Erythroblast (primary cell): Measurements from ENCODE around the gene TRPC4AP.
"Not testable (repeated sequence)": the region's sequence is repeated elsewhere in the genome, so short reads cannot be mapped to it uniquely, and the experiment has no call there.

Experiments used
- DNase-seq, 2 experiments: peaks; one replicate each; lab custom pipeline; 2025; lab: John Stamatoyannopoulos, UW
- GATA1 ChIP-seq: IDR thresholded peaks from 2 replicates; pipeline ENCODE4 v1.6.1; 2011; ENCODE audit warnings: low read depth, mild to moderate bottlenecking, control low read depth, low read length, moderate library complexity
- POLR2A ChIP-seq: IDR thresholded peaks from 2 replicates; pipeline ENCODE4 v1.6.1; 2011; ENCODE audit warnings: mild to moderate bottlenecking, low read length

TRPC4AP gene

DNA sequence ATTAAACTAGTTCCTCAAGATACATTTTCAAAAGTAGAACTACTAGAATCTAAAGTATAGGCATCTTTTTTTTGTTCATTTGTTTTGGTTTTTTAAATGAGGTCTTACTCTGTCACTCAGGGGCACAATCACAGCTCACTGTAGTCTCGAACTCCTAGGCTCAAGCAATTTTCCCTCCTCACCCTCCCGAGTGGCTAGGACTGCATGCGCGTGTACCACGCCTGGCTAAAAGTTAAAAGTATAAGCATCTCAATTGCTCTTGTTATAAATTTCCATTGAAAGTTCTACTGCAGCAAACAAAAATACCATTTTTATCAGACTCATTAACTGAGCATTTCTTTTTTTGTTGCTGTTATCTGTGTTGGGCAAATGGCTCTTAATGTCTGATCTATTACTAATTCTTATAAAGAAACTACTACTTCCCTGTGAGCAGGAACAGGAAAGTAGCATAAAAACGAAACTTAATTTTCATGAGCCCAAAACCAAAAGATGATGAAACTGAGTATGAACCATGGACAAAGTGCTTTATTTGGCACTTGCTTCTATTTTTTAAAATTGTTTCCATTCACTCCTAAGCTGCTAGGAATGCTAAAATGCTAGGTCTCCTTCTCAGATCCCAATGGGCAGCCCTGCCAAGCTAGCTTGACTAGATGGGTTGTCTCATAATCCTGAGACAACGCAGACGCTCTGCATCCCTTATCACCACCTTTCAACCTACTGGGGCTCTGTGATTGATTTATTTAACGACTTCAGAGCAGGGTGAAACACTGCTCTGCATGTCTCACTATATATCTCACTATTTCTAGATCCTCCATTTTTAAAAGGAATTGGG is 36.9 kb downstream of the TRPC4AP start:
- DNase-seq: no peak
- no peak for TF ChIP-seq POLR2A
- no peak for TF ChIP-seq GATA1

DNA sequence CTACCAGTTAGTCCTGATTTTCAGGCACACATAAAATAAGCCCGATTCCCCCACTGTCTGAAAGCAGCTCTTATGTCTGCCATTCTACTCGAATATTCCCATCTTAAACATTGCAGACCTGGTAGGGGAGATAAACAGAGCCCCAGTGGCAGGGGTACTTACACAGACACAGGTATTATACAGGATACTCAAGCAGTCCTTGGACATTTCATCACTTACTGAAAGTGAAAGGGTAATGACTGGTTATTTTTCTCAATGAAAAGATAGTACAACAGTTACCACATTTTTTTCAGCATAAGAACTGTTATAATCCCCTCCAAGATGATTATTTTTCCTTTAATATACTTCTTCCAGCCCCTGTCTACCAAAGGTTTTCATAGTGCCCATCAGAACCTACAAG is 37.8 kb downstream of the TRPC4AP start:
- TF ChIP-seq POLR2A (no peak), GATA1 (no peak)
- no peak for DNase-seq

DNA sequence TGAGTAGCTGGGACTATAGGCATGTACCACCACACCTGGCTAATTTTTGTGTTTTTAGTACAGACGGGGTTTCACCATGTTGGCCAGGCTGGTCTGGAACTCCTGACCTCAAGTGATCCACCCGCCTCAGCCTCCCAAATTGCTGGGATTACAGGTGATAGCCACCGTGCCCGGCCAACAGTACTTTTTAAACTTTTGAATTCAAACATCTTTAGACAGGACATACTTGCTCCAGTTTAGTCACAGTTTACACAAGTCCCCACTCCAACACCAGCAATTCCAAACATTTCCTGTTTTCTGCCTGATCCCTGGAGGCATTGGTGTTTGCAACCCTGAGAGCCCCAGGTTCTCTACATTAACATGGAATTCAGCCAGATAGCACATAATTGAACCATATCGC is 40.0 kb downstream of the TRPC4AP start:
- not testable (repeated sequence) for DNase-seq

DNA sequence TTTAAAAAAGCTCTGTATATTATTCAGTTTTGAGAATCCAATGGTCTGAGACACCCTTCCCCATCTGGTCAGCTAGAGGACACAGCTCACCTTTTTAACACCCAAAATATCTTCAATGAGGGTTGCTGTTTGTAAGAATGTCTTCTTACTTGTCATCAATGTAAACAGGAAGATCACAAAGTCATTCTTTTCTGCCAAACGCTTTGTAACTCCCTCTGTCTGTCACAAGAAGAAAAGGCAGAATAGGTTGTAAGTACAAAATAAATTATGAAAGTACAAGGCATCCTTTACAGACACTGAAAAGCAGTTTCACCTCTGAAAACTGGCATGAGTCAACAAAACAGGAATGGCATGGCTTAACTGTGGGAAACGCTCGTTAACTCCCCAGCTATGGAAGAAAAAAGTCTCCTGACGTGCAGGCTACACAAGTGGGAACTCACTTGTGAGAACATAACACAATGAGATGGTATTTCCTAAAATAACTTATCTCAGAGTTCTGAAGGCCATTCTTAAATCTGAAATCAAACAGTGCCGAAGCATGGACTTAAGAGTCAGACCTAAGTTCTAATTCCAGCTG is 42.7 kb downstream of the TRPC4AP start:
- DNase-seq: no peak
- TF ChIP-seq POLR2A: no peak
- TF ChIP-seq GATA1: no peak

DNA sequence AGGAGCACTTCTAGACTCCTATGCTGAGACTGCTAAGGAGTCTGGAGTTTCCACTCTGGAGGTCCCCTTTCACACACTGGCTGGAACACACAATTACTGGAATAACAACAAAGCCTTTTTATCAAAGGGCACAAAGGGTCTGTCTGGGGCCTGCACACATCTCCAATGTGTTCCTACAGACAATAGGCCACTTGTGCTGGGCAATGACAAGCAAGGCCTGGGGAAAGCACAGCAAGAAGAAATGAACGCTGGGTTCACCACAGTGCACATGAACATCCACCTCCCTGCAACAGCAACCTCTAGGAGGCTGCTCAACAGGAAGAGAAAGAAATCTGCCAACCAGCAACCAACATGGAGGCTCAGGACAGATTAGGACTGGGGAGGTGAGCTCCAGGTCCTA is 43.9 kb downstream of the TRPC4AP start:
- DNase-seq: no peak
- TF ChIP-seq GATA1 (no peak), POLR2A (no peak)

DNA sequence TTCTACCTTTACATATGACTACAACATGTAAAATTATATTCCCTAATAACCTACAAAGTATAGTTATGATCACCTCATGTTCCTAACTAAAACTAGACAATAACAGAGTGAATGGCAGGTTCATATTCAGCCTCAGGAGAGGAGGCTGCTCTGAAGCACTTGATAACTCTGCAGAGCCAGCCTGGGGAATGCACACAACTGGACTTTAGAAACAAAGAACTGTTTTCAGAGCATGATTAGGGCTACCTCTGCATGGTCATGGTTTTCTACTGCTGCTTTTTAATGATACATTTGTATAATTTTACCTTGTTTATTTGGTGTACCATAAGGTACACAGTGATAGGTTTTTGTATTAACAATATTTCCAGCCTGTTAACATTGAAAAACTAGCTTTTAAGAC is 50.3 kb downstream of the TRPC4AP start:
- no peak for TF ChIP-seq GATA1
- no peak for TF ChIP-seq POLR2A
- no peak for DNase-seq

DNA sequence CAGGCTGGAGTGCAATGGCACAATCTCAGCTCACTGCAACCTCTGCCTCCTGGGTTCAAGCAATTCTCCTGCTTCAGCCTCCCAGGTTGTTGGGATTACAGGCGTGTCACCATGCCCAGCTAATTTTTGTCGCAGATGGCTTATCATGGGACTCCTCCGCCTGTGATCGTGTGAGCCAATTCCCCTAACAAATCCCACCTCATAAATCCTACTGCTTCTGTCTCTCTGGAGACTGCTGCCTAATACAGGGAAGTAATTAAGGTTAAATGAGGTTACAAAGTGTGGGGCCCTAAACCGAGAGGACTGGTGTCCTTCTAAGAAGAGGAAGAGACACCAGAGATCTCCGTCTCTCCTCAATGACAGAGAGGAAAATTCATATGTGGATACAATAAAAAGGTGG is 52.0 kb downstream of the TRPC4AP start:
- TF ChIP-seq POLR2A (no peak), GATA1 (no peak)
- no peak for DNase-seq

DNA sequence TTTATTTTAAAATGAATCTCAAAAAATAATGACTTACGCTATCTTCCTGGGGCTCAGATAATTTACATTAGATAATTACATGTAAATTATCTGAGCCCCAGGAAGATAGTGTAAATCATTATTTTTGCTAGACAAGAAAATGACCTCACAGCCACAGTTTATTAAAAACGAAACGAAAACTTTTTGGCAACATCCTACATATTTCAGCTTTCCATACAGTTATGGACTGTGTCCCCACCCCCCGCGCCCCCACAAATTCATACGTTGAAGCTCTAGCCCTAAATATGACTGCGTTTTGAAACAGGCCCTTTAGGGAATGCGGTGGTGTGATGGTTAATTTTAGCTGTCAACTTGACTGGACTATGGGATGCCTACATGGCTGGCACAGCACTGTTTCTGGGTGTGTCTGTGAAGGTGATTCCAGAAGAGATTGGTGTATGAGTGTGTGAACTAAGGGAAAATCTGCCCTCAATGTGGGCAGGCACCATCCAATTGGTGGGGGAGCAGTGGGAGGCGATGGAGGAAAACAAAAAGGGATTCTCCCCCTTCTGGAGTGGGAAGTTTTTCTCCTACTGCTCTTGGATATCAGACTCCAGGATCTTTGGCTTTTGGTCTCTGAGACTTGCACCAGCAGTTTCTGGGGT is 52.6 kb downstream of the TRPC4AP start:
- TF ChIP-seq GATA1: no peak
- no peak for TF ChIP-seq POLR2A
- DNase-seq: no peak

DNA sequence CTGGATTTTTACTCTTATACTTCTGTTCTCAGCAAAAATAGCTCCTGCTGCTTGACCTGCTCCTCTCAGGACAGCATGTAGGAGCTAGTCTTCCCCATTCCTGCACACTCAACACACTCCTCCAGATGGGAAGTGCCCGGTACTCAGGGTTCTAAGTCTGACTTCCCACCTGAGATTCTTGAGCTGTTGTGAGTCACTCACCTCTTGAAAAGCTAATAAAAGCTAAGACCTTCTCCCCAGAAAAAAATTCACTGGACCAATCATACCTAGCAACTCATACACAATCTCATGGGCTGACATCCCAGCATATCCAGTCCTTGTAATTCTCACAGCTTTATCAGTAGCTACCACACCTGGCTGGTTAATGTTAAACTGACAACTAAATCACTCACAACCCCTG is 53.5 kb downstream of the TRPC4AP start:
- TF ChIP-seq GATA1 (no peak), POLR2A (no peak)
- DNase-seq: no peak

DNA sequence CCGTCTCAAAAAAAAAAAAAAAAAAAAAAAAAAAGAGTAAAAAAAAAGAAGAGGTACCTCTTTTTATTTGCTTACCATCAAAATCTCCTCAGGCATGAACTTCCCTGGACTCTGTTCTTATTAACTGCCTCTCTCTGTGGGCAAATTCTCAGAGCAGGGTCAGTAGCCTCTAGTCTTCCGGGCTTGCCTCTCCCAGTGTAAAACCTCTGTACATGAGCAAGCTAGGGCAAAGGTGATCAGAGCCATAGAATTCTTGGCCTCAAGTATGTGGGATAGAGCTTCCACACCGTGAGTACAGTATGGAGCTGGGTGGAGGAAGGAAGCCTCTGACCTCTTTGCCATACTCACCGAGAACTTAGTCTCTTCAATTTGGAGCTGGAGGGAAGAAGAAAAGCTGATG is 58.5 kb downstream of the TRPC4AP start:
- TF ChIP-seq POLR2A: no peak
- TF ChIP-seq GATA1: no peak
- no peak for DNase-seq

DNA sequence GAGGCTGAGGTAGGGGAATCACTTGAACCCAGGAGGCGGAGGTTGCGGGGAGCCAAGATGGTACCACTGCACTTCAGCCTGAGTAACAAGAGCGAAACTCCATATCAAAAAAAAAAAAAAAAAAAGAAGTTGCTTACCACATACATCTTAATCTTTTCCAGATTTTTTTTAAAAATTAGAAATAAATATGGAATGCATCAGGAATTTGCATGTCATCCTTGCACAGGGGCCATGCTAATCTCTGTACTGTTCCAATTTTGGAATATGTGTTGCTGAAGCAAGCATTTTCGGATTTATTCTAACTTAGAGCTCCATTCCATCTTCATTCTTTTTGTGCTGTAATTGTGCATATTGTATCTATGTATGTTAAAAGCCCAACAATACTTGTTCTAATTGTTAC is 62.5 kb downstream of the TRPC4AP start:
- TF ChIP-seq POLR2A: no peak
- TF ChIP-seq GATA1: no peak
- no peak for DNase-seq

DNA sequence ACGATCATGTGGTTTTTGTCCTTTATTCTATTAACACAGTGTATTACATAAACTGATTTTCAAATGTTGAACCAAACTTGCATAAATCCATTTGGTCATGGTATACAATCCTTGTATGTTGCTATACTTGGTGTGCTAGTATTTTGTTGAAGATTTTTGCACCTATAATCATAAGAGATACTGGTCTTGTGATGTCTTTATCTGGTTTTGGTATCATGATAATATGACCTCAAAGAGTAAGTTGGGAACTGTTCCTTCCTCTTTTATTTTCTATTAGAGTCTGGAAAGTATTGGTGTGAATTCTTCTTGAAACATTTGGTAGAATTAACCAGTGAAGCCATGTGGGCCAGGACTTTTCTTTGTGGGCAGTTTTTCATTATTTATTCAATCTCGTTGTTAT is 65.3 kb downstream of the TRPC4AP start:
- no peak for DNase-seq
- TF ChIP-seq POLR2A: no peak
- TF ChIP-seq GATA1: no peak

DNA sequence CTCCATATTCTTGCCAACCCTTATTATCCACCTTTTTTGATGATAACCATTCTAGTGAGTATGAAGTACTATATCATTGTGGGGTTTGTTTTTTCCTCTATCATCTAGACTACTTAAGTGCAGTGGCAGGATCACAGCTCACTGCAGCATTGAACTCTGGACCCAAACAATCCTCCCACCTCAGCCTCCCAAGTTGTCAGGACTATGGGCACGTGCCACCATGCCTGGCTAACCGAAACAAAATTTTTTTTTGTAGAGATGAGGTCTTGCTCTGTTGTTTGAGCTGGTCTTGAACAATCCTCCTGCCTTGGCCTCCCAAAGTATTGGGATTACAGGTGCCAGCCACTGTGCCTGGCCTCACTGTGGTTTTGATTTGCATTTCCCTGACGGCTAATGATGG is 67.5 kb downstream of the TRPC4AP start:
- no peak for TF ChIP-seq GATA1
- TF ChIP-seq POLR2A: no peak
- DNase-seq: no peak

DNA sequence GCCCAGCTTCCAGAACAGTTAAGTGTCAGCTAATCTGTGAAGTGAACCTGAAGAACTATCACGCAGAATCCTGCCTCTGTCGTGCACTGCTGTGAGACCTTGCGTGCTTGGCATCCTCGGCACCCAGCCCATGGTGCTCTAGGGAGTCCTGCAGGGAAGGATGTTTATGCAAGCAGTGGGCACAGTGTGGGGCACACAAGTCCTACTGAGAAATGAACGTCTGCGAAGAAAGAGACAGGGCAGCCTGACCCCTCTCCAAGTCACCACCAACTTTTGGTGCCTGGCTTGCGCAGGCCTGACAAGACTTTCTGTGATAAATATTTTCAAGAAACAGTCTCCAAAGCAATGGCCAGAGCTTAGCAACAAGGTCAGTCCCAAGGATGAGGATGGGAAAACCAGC is 69.0 kb downstream of the TRPC4AP start:
- TF ChIP-seq POLR2A: no peak
- no peak for TF ChIP-seq GATA1
- DNase-seq: no peak
